CD4-positive, alpha-beta memory T cell (primary cell): ENCODE data around the gene MEGF11. TPM values are rescaled to one million over a fixed set of nuclear protein-coding genes. Genes with fewer than 3 reads are reported as not detected.
"Not testable (repeated sequence)": the region's sequence is repeated elsewhere in the genome, so short reads cannot be mapped to it uniquely, and the experiment has no call there.

Source experiments
- CTCF ChIA-PET: fragments of 350-600 bp; sonication (Branson Sonifier 250); formaldehyde crosslinking; loops from one replicate; lab custom pipeline; 2021; ENCODE audit warnings: inconsistent platforms; ENCODE audit not compliant: partially characterized antibody; lab: Charles Lee
- POLR2A ChIA-PET: fragments of 350-600 bp; sonication (Branson Sonifier 250); formaldehyde crosslinking; loops from one replicate; lab custom pipeline; 2021; ENCODE audit not compliant: partially characterized antibody; lab: Charles Lee
- DNase-seq, 5 donors: peaks; one replicate each; pipeline versions ENCODE4 v3.0.0 to v3.0.0-alpha.2; 2020 to 2022; ENCODE audit warnings: mixed read lengths in 1 of 5
- H3K27ac ChIP-seq: one replicate; pipeline ENCODE4 v1.7.0; 2013; ENCODE audit warnings: low read depth, low read length
- H3K27me3 ChIP-seq: 2 replicates; pipeline ENCODE4 v1.7.0; 2013; ENCODE audit warnings: mild to moderate bottlenecking, low read length, moderate library complexity; ENCODE audit not compliant: insufficient read depth
- H3K36me3 ChIP-seq: 2 replicates; pipeline ENCODE4 v1.7.0; 2013; ENCODE audit warnings: mild to moderate bottlenecking, low read length, moderate library complexity; ENCODE audit not compliant: insufficient read depth
- H3K4me1 ChIP-seq: 2 replicates; pipeline ENCODE4 v1.7.0; 2013; ENCODE audit warnings: mild to moderate bottlenecking, low read length, moderate library complexity; ENCODE audit not compliant: insufficient read depth
- H3K4me3 ChIP-seq, 2 donors: one replicate each; pipeline ENCODE4 v1.7.0; 2013; ENCODE audit warnings: low read length in 2 of 2, mild to moderate bottlenecking in 1 of 2
- H3K9me3 ChIP-seq, 2 donors: one replicate each; pipeline ENCODE4 v1.7.0; 2013; ENCODE audit warnings: low read length in 2 of 2, control low read depth in 1 of 2; ENCODE audit not compliant: control insufficient read depth in 1 of 2
- H3K27ac Mint-ChIP-seq, 7 donors: one replicate each; pipeline ENCODE4 v1.8.0; 2020 to 2021; ENCODE audit warnings: mixed read lengths in 7 of 7, mild to moderate bottlenecking in 6 of 7, inconsistent platforms in 3 of 7, moderate library complexity in 3 of 7
- H3K27me3 Mint-ChIP-seq, 2 donors: one replicate each; pipeline ENCODE4 v1.8.0; 2020 to 2021; ENCODE audit warnings: mixed read lengths in 2 of 2
- H3K36me3 Mint-ChIP-seq, 2 donors: one replicate each; pipeline ENCODE4 v1.8.0; 2020 to 2021; ENCODE audit warnings: mixed read lengths in 2 of 2, inconsistent platforms in 1 of 2, mild to moderate bottlenecking in 1 of 2
- H3K4me1 Mint-ChIP-seq, 4 donors: one replicate each; pipeline ENCODE4 v1.8.0; 2020 to 2021; ENCODE audit warnings: mixed read lengths in 4 of 4, mild to moderate bottlenecking in 1 of 4
- H3K4me3 Mint-ChIP-seq, 8 donors: one replicate each; pipeline ENCODE4 v1.8.0; 2020 to 2021; ENCODE audit warnings: mixed read lengths in 8 of 8, mild to moderate bottlenecking in 7 of 8, moderate library complexity in 6 of 8, inconsistent platforms in 3 of 8
- H3K9me3 Mint-ChIP-seq, 8 donors: one replicate each; pipeline ENCODE4 v1.8.0; 2020 to 2021; ENCODE audit warnings: mixed read lengths in 8 of 8, mild to moderate bottlenecking in 5 of 8, inconsistent platforms in 3 of 8, moderate library complexity in 1 of 8
- intact Hi-C: fragments of 100-400 bp; cut with micrococcal nuclease; formaldehyde crosslinking; loops from one replicate; pipeline ENCODE4 v1.15.1; 2023
- polyA plus RNA-seq, 2 donors: library from polyadenylated mRNA; unstranded; fragments of 300-500 nt; fragmentation: Illumina TruSeq; gene quantifications; one replicate each; pipeline ENCODE4 v1.2.3, GENCODE V29; 2021
- total RNA-seq, 2 experiments: library from RNA; stranded (reverse); gene quantifications; one replicate each; pipeline ENCODE4 v1.2.3, GENCODE V29; 2021

MEGF11 gene
- total and polyA plus RNA-seq, 4 experiments from 2014 or later: 0.69 TPM; not detected in 3

DNA sequence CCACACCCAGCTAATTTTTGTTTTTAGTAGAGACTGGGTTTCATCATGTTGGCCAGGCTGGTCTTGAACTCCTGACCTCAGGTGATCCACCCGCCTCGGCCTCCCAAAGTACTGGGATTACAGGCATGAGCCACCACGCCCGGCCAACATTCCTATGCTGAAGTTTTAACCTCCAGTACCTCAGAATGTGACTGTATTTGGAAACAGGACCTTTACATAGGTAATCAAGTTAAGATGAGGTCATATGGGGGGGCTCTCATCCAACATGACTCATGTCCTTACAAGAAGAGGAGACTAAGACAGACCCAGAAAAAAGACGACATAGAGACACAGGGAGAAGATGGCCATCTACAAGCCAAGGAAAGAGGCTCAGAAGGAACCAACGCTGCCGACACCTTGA lies 277.4 kb downstream of the MEGF11 start:
- H3K27ac Mint-ChIP-seq, H3K4me3 ChIP-seq, CTCF ChIA-PET, H3K9me3 Mint-ChIP-seq, H3K36me3 ChIP-seq, H3K36me3 Mint-ChIP-seq, H3K4me1 Mint-ChIP-seq, H3K4me3 Mint-ChIP-seq, intact Hi-C loops, DNase-seq, H3K9me3 ChIP-seq, H3K27ac ChIP-seq, H3K27me3 ChIP-seq, POLR2A ChIA-PET, H3K4me1 ChIP-seq: not testable (repeated sequence)
- peaks cover 7 to 11% of the 10 kb centered on the region in 2 donors for H3K27me3 Mint-ChIP-seq

DNA sequence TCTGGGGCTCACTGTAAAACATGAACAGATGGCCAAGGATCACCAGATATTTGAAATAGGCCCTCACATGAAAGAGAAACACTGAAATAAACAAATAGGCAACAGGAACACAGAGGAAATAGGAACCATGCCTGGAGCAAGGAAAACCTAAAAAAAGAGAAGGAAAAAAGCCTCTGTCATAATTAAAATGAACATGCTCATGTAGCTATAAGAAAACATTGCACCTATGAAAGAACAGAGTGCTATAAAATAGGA lies 281.9 kb downstream of the MEGF11 start:
- Histone ChIP-seq H3K9me3 (no peaks in the 10 kb centered on the region), H3K27ac (no peak overlapping the region), H3K27me3 (peaks cover 23% of the 10 kb centered on the region), H3K36me3 (no peaks in the 10 kb centered on the region), H3K4me1 (no peaks in the 10 kb centered on the region), H3K4me3 (no peak overlapping the region)
- Mint-ChIP-seq H3K4me3 (no peak overlapping the region), H3K9me3 (no peaks in the 10 kb centered on the region), H3K4me1 (no peaks in the 10 kb centered on the region), H3K36me3 (no peaks in the 10 kb centered on the region), H3K27ac (no peak overlapping the region), H3K27me3 (peaks cover 23 to 29% of the 10 kb centered on the region in 2 donors)
- no peak for DNase-seq
- intact Hi-C loops: no loop called here
- ChIA-PET CTCF (no interaction called here), POLR2A (no interaction called here)

- no peaks in the 10 kb centered on the region for H3K4me1 Mint-ChIP-seq
- H3K4me3 Mint-ChIP-seq: no peak overlapping the region
- H3K27me3 Mint-ChIP-seq: peaks cover 26 to 34% of the 10 kb centered on the region in 2 donors
- Histone ChIP-seq H3K27me3 (peaks cover 26% of the 10 kb centered on the region), H3K4me1 (no peaks in the 10 kb centered on the region), H3K36me3 (no peaks in the 10 kb centered on the region), H3K9me3 (no peaks in the 10 kb centered on the region), H3K27ac (no peak overlapping the region), H3K4me3 (no peak overlapping the region)
- POLR2A ChIA-PET: no interaction called here
- intact Hi-C loops: no loop called here
- CTCF ChIA-PET: no interaction called here
- no peaks in the 10 kb centered on the region for H3K36me3 Mint-ChIP-seq
- no peak for DNase-seq
- H3K9me3 Mint-ChIP-seq: no peaks in the 10 kb centered on the region
- H3K27ac Mint-ChIP-seq: no peak overlapping the region
Measured at GRCh38 chr15:65970937-65971740, 282.4 kb downstream of the MEGF11 start.

DNA sequence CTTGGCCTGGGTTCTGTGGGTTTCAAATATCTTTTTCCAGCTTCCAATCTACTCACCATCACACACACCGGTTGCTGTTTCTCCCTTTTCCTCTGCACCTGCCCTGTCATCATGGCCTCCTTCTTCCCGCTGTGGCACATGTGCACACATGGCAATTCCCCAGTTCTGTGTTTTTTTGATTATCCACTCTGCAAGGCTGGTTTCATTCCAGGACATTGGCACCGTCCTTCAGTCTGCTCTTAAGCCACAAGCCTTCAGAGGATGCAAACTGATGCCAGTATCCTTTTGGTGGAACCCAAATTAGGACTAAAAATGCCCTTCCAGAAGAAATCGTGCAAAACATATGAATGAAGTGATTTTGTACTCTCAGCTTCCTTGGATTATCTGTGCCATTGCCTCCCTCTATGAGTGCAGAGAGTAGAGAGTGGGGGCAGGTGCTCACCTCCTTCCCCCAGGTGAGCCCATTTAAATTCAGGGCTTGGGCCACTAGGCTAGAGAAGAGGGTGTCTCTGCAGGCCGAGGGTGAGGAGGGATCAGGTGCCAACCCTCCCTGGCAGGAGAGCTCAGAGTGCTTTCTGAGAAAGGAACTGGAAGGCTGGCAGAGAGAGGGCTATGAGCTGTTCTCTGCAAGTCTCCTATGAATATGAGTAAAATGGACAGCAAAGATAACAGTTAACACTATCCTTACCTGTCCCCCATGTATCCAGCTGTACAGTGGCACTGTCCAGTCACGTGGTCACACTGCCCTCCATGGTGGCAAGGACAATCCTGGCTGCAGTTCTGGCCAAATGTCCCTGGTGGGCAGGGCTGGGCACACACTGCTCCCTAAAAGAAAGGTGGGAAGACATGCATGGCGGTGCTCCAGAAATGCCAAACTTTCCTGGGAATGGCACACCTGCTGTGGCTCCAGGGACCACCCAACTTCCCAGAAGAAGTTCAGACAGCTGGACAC lies 283.4 kb downstream of the MEGF11 start:
- intact Hi-C loops: no loop called here
- DNase-seq: no peak
- Mint-ChIP-seq H3K27me3 (peaks cover 29 to 31% of the 10 kb centered on the region in 2 donors), H3K4me3 (no peak overlapping the region), H3K36me3 (no peaks in the 10 kb centered on the region), H3K27ac (no peak overlapping the region), H3K4me1 (no peaks in the 10 kb centered on the region), H3K9me3 (no peaks in the 10 kb centered on the region)
- no peaks in the 10 kb centered on the region for H3K4me1 ChIP-seq
- peaks cover 26% of the 10 kb centered on the region for H3K27me3 ChIP-seq
- H3K4me3 ChIP-seq: no peak overlapping the region
- CTCF ChIA-PET: no interaction called here
- H3K36me3 ChIP-seq: no peaks in the 10 kb centered on the region
- POLR2A ChIA-PET: no interaction called here
- H3K27ac ChIP-seq: no peak overlapping the region
- no peaks in the 10 kb centered on the region for H3K9me3 ChIP-seq

DNA sequence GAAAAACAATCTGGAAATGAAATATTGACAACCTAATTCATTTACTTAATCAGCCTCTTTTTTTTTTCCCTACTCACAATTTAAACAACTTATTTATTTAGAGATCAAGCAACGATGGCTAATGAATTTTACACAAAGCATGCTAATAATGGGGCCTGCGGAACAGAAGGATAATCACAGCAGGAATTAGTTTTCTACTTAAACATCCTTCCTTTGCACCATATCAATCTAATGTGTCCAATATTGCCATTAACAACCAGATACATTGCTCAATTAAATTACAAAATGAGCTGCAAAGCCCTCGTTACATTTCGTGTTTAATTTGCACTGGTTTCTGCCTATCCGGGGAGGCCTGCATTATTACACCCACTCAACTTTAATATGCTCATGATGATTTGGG lies 285.0 kb downstream of the MEGF11 start:
- Histone ChIP-seq H3K9me3 (no peaks in the 10 kb centered on the region), H3K36me3 (no peaks in the 10 kb centered on the region), H3K4me1 (no peaks in the 10 kb centered on the region), H3K27ac (no peak overlapping the region), H3K4me3 (no peak overlapping the region), H3K27me3 (peaks cover 26% of the 10 kb centered on the region)
- H3K36me3 Mint-ChIP-seq: no peaks in the 10 kb centered on the region
- H3K27me3 Mint-ChIP-seq: peaks cover 29% of the 10 kb centered on the region in 2 donors
- ChIA-PET CTCF (interaction anchor here (1.1 kb wide), 2 partner anchors 9 to 11 kb away, joined by 3 read pairs; no protein-coding TSS in a partner anchor), POLR2A (no interaction called here)
- DNase-seq: no peak
- no peaks in the 10 kb centered on the region for H3K4me1 Mint-ChIP-seq
- no peak overlapping the region for H3K4me3 Mint-ChIP-seq
- H3K27ac Mint-ChIP-seq: no peak overlapping the region
- no peaks in the 10 kb centered on the region for H3K9me3 Mint-ChIP-seq
- intact Hi-C loops: no loop called here

GRCh38 chr15:65964792-65965433 lies 288.6 kb downstream of the MEGF11 start:
- intact Hi-C loops: no loop called here

DNA sequence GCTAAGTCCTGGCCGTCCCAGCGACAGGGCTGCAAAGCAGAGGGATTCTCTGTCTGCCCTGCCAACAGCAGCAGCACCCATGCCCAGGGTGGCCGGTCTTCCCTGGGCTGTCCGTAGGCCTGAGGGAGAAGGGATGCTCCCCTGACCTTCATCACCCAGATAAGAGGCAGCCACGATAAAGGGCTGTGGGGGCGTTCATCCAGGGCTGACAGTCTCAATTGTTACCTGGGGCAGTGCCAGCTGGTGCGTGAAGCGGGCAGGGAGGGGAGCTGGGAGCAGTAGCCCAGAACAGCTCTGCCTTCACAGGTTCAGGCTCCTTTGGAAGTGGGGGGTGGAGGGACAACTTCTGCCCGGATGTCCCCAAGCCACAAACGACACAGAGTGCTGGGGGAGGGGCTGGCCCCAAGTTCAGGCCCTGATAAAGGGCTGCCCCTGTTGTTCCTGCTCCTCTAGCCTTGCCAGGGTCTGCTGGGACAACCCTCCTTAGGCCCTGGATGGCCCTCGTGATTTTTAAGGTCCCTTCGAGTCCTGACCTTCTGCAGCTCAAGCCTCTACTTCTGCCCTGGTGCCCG lies 289.6 kb downstream of the MEGF11 start:
- peaks cover 0 to 2% (median 0%) of the 10 kb centered on the region in 4 donors for H3K4me1 Mint-ChIP-seq
- ChIA-PET CTCF (no interaction called here), POLR2A (no interaction called here)
- Histone ChIP-seq H3K4me3 (no peak overlapping the region), H3K36me3 (no peaks in the 10 kb centered on the region), H3K27me3 (peaks cover 14% of the 10 kb centered on the region), H3K27ac (no peak overlapping the region), H3K4me1 (no peaks in the 10 kb centered on the region), H3K9me3 (no peaks in the 10 kb centered on the region)
- no peaks in the 10 kb centered on the region for H3K36me3 Mint-ChIP-seq
- no peak overlapping the region for H3K4me3 Mint-ChIP-seq
- intact Hi-C loops: no loop called here
- H3K9me3 Mint-ChIP-seq: no peaks in the 10 kb centered on the region
- no peak for DNase-seq
- peaks cover 24 to 27% of the 10 kb centered on the region in 2 donors for H3K27me3 Mint-ChIP-seq
- no peak overlapping the region for H3K27ac Mint-ChIP-seq

More at GRCh38 chr15:65964792-65965433, 288.6 kb downstream of the MEGF11 start:
- H3K27ac ChIP-seq: no peak overlapping the region
- H3K9me3 ChIP-seq: no peaks in the 10 kb centered on the region
- peaks cover 21% of the 10 kb centered on the region for H3K27me3 ChIP-seq
- H3K9me3 Mint-ChIP-seq: no peaks in the 10 kb centered on the region
- no peak overlapping the region for H3K4me3 ChIP-seq
- CTCF ChIA-PET: no interaction called here
- H3K36me3 Mint-ChIP-seq: no peaks in the 10 kb centered on the region
- POLR2A ChIA-PET: no interaction called here
- no peaks in the 10 kb centered on the region for H3K36me3 ChIP-seq
- H3K27ac Mint-ChIP-seq: no peak overlapping the region
- no peak overlapping the region for H3K4me3 Mint-ChIP-seq
- no peaks in the 10 kb centered on the region for H3K4me1 ChIP-seq
- no peak for DNase-seq
- peaks cover 0 to 2% (median 0%) of the 10 kb centered on the region in 4 donors for H3K4me1 Mint-ChIP-seq
- H3K27me3 Mint-ChIP-seq: peaks cover 26 to 29% of the 10 kb centered on the region in 2 donors
